Epithelial cell of prostate (primary cell): ENCODE data around the gene POU1F1.
"Not testable (repeated sequence)": the region's sequence is repeated elsewhere in the genome, so short reads cannot be mapped to it uniquely, and the experiment has no call there.

Experiments
- DNase-seq: peaks from one replicate; pipeline ENCODE4 v3.0.0-alpha.2; 2011; ENCODE audit warnings: low read depth, low spot score
- H3K27ac ChIP-seq: fragments of 450-650 bp; 2 replicates; pipeline ENCODE4 v1.5.1; 2017; ENCODE audit warnings: mild to moderate bottlenecking

Gene POU1F1, protein sequence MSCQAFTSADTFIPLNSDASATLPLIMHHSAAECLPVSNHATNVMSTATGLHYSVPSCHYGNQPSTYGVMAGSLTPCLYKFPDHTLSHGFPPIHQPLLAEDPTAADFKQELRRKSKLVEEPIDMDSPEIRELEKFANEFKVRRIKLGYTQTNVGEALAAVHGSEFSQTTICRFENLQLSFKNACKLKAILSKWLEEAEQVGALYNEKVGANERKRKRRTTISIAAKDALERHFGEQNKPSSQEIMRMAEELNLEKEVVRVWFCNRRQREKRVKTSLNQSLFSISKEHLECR

DNA sequence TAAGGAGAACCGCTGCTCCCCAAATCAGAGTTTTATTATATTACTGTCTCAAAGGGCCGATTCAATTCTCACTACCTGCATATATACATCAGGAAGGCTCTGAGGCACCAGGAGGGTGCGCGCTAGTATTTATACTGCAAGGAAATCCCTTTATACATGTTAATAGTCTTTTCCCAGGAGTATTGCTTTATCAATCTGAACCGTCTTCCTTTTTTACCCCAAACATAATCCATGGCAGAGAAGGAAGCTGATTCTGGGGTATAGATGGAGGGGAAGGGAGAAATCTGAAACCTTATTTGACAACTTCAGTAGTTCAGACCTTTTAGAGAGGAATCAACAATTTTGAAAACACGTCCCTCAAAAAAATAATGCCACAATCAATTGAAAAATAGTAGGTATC lies at the start of gene POU1F1:
TSS of gene POU1F1 (minus strand) at position 101 of the 400 bp plus-strand sequence. CDS start 122 bp downstream, outside the sequence.
- H3K27ac ChIP-seq: no peak within 1 kb of the TSS
- DNase-seq: no peak

GRCh38 chr3:87324609-87325008 lies 48.2 kb upstream of the POU1F1 start:
- H3K27ac ChIP-seq: no peak overlapping the region
- DNase-seq: no peak

DNA sequence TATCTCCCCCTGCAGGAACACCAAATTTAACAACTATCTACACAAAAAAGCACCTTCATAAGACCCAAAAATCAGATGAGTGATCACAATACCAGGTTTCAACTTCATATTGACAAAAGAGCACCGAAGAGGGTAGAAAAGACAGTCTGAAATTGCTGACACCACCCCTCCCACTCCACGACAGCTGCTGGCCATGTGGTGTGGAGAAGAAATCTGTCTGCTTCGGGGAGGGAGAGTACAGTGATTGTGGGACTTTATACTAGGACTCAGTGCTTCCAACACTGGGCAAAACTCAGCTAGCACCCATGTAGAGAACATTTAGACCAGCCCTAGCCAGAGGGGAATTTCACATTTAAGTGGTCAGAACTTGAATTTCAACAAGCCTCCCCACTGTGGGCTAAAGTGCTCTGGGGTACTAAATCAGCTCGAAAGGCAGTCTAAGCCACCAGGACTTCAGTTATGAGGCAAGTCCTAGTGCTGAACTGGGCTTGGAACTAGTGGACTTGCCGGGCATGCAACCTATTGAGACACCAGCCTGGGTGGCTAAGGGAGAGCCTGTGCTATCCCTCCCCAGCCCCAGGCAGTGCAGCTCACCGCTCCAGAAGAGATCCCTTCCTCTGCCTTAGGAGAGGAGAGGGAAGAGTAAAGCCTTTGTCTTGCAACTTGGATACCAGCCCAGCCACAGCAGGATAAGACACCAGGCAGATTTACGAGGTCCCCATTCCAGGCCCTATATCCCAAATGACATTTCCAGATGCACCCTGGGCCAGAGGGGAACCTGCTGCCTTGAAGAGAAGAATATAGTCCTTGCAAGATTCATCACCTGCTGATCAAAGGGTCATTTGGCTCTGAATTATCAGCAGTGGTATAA lies 44.6 kb upstream of the POU1F1 start:
- no peak for DNase-seq
- no peak overlapping the region for H3K27ac ChIP-seq

- DNase-seq: no peak
- H3K27ac ChIP-seq: no peak overlapping the region
Observed at GRCh38 chr3:87318617-87319021, 42.2 kb upstream of the POU1F1 start.

DNA sequence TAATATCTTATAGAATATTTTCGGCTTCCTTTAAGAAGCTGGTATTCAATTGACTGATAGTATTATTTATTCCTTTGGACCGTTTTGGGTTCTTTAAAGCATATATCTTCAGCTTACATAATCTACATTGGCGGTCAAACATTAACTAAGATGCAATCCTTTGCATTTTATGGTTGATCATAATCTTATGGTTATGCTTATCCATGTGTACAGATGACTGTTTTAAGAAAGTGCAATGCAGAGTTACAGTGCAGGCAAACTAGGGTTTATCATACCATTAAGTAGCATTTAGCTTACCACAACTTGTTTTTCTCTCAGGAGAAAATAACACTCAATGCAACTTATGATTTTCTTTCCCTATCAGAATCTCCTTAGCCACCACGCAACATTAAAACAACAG lies 41.4 kb upstream of the POU1F1 start:
- DNase-seq: no peak
- H3K27ac ChIP-seq: no peak overlapping the region

DNA sequence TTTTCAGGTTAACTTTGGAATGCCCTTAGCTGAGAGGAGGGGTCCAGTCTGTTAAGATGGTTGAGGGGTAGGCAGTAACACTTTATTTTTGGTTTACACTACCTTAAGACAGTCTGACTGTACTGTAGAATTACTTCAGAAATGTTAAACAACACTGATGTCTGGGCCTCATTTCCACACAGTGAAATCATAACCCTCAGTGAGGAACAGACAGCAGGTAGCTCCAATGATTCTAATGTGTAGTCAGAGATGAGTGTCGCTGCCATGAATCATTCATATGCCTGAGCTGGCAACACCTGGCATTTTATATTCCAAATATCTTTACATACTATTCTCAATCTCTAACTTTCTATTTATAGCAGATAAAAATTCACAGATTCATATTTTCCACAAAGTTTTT lies 37.3 kb upstream of the POU1F1 start:
- peak overlapping the region; percentile 63 for H3K27ac ChIP-seq

GRCh38 chr3:87311309-87311708 lies 34.9 kb upstream of the POU1F1 start:
- H3K27ac ChIP-seq: peak overlapping the region; percentile 21
- DNase-seq: peak; percentile 46

More for the DNA sequence above, 37.3 kb upstream of the POU1F1 start:
- peak; percentile 56 for DNase-seq

- peak; percentile 34 for DNase-seq
- H3K27ac ChIP-seq: no peak overlapping the region
Observed at GRCh38 chr3:87309601-87310000, 33.2 kb upstream of the POU1F1 start.

GRCh38 chr3:87307805-87308204 lies 31.4 kb upstream of the POU1F1 start:
- no peak overlapping the region for H3K27ac ChIP-seq
- no peak for DNase-seq

- no peak for DNase-seq
- no peak overlapping the region for H3K27ac ChIP-seq
Observed at GRCh38 chr3:87305517-87305916, 29.1 kb upstream of the POU1F1 start.

DNA sequence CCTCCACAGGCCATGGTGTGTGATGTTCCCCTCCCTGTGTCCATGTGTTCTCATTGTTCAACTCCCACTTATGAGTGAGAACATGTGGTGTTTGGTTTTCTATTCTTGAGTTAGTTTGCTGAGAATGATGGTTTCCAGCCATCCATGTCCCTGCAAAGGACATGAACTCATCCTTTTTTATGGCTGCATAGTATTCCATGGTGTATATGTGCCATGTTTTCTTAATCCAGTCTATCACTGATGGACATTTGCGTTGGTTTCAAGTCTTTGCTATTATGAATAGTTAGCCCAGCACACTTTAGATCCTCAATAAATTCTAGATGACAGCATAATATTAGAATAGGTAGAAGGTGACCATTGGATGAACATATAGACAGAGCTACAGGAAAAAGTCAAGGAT lies 28.6 kb upstream of the POU1F1 start:
- not testable (repeated sequence) for H3K27ac ChIP-seq, DNase-seq

DNA sequence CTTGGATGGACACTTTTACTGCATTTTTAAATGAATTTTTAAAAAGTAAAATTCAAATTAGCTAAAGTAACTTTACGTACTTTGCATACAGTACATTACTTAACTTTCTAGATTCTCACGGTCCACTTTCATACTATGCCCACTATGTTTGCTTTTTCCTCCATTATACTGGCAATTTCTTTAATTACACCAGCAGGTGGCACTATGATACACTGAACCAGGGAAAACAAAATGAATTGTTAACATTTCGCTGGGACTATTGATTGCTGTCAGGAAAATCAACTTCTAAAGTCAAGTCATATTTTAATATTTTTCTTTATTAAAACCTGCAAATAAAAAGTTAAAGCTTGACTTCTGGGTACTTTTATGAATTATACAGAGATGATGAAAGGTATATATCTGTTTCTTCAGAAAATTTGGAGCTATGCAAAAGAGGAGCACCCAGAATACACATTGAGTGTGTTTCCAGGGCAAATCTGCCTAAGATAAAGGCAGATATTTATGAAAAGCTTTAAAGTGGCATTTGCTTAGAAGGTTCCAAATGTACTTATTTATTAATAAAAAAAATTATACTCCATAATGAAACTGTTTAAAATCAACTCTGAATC lies 21.8 kb upstream of the POU1F1 start:
- no peak overlapping the region for H3K27ac ChIP-seq
- no peak for DNase-seq

- no peak for DNase-seq
- H3K27ac ChIP-seq: no peak overlapping the region
Observed at GRCh38 chr3:87288446-87288845, 12.1 kb upstream of the POU1F1 start.

DNA sequence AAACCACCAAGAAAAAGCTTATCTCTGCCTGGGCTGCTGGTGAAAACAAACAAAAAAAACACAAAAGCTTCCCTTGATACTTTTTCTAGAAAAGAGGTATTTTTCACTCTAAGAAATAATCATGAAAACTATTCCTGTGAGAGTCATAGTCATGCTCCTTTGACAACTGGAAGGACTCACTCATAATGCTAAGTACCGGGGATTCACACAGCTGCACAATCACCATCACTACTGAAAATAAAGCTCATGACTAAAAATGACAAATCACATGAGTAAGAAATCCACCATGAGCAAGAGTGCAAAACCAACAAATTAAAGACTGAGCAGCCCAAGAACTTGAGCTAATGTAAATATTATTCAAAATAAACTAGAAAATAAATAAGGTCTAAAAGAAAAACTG lies 10.6 kb upstream of the POU1F1 start:
- peak; percentile 69 for DNase-seq
- peak overlapping the region; percentile 37 for H3K27ac ChIP-seq

- no peak overlapping the region for H3K27ac ChIP-seq
- no peak for DNase-seq
Observed at GRCh38 chr3:87272718-87273341, 3.6 kb downstream of the POU1F1 start.

GRCh38 chr3:87270908-87271700 lies 5.3 kb downstream of the POU1F1 start:
- no peak overlapping the region for H3K27ac ChIP-seq
- no peak for DNase-seq

GRCh38 chr3:87269723-87270122 lies 6.7 kb downstream of the POU1F1 start:
- DNase-seq: no peak

DNA sequence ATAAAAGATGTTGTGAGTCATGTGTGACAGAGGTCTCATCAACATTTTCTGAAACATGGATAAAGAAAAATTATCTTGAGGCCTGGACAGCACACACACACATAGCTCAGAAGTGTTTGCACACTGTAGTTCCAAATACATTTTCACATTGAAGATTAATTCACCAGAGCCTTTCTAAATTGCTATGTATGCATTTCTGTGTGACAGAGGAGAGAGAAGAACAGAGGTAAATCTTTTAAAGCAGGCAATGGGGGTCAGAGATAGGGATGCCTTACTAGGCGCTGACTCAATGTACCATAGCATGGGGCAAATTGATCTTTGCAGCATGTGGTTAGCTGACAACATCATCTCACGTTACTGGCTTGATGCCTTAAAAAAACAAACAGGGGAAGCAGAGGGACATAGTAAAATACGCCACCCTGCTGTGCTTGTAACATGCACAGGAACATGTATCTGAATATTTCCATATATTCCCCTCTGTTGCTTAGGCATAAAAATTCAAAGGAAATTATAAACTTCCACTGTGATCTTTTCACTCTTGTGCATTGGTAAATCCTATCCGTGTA lies 7.7 kb downstream of the POU1F1 start:
- DNase-seq: no peak
- no peak overlapping the region for H3K27ac ChIP-seq

More at GRCh38 chr3:87269723-87270122, 6.7 kb downstream of the POU1F1 start:
- no peak overlapping the region for H3K27ac ChIP-seq

DNA sequence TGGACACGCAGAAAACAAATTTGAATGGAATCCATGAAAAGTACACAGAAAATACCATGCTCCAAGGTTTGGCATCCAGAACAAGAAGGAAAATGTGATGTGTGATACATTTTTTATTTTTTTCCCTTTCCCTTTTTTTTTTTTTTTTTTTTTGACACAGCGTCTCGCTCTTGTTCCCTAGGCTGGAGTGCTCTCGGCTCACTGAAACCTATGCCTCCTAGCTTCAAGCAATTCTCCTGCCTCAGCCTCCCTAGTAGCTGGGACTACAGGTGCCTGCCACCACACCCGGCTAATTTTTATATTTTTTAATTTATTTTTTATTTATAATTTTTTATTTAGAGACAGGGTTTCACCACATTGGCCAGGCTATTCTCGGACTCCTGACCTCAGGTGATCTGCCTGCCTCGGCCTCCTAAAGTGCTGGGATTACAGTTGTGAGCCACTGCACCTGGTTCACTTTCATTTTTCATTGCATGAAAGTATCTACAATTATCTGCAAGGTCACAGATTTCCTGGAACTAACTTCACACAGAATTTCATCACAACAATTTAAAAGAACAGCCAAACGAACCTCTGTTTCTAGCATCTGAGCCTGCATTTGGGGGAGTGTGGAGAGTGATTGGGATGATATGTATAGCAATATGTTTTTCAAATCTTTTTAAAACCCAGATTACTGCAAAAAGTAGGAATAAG lies 8.3 kb downstream of the POU1F1 start:
- DNase-seq: no peak
- H3K27ac ChIP-seq: no peak overlapping the region
